Gastroesophageal sphincter (tissue), 3 donors: Measurements from ENCODE around the gene GGNBP2.

Source experiments
- EP300 ChIP-seq: sonication (generic); formaldehyde crosslinking; IDR thresholded peaks from one replicate; pipeline ENCODE4 v1.6.1; 2017; ENCODE audit warnings: antibody characterized with exemption, mild to moderate bottlenecking
- POLR2A ChIP-seq, 2 donors: fragments of 450-650 bp; IDR thresholded peaks; one replicate each; pipeline ENCODE4 v1.6.1; 2017; ENCODE audit warnings: antibody characterized with exemption in 2 of 2, mild to moderate bottlenecking in 2 of 2, moderate library complexity in 1 of 2
- TF ChIP-seq, protein P1 (sequence below), 4 experiments: fragments of 200-600 bp in 2 of 4; fragments of 450-650 bp in 2 of 4; sonication (generic) in 1 of 4; IDR thresholded peaks; one replicate each; pipeline ENCODE4 v1.5.1; 2017 to 2019; ENCODE audit warnings: antibody characterized with exemption in 4 of 4, mild to moderate bottlenecking in 2 of 4, moderate library complexity in 2 of 4

DNA sequence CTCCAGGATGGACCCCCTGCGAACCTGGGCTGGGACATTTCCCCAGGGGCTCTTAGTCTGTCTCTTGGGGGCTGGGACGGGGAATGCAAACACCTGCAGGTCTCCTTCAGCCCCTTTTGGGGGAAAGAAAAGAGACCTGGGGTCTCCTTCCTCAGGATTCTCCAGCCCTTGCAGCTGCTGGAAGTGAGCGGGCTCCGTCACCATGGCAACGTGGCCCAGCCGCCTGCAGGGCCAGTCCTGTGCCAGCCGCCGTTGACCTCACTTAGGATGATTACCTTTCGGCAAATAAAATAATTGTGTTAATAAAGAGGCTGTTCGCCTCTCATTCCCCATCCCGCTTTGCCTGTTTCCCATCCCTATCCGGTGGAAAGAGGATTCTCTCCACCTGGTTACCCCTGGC lies 82.4 kb downstream of the GGNBP2 start:
- TF ChIP-seq, protein P1, sequence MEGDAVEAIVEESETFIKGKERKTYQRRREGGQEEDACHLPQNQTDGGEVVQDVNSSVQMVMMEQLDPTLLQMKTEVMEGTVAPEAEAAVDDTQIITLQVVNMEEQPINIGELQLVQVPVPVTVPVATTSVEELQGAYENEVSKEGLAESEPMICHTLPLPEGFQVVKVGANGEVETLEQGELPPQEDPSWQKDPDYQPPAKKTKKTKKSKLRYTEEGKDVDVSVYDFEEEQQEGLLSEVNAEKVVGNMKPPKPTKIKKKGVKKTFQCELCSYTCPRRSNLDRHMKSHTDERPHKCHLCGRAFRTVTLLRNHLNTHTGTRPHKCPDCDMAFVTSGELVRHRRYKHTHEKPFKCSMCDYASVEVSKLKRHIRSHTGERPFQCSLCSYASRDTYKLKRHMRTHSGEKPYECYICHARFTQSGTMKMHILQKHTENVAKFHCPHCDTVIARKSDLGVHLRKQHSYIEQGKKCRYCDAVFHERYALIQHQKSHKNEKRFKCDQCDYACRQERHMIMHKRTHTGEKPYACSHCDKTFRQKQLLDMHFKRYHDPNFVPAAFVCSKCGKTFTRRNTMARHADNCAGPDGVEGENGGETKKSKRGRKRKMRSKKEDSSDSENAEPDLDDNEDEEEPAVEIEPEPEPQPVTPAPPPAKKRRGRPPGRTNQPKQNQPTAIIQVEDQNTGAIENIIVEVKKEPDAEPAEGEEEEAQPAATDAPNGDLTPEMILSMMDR (IDR thresholded peaks at IDR 0.05) = no peak
- TF ChIP-seq EP300 = no peak
- no peak for TF ChIP-seq POLR2A (IDR thresholded peaks at IDR 0.05)
